ENCODE data around the gene NRP1. TPM values are rescaled to one million over a fixed set of nuclear protein-coding genes. Genes with fewer than 3 reads are reported as not detected.

NRP1 gene
- total and polyA plus RNA-seq, 2 donors = 36.9 to 172 TPM

DNA sequence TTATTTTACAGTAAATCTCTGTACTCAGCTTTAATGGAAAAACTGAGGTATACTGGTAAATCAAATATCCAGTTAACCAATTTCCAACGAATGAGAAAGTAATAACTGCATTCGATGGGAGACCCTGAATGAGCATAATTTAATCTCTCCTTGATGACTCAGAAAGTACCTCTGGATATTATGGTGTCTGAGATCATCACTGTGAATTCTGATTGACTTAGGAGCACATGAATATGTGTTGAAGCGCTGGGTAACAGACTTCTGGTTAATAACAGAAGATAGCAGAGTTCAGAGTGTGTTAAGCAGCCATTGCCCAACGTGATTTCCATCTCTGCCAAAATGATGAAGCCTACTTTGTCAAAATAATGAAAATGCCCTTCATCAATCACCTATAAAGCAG lies 116.6 kb downstream of the NRP1 start:
- Histone ChIP-seq H3K4me3 (ENCODE audit: low read depth, low read length) (no peak overlapping the region), H3K36me3 (ENCODE audit: insufficient read depth) (no peaks in the 10 kb centered on the region), H3K4me1 (ENCODE audit: insufficient read depth) (no peaks in the 10 kb centered on the region), H3K27ac (ENCODE audit: low read depth) (no peak overlapping the region)
- WGBS = 88% methylated on average over 4 of the region's 4 CpGs
- DNase-seq (ENCODE audit: extremely low spot score) = no peak

- DNase-seq (ENCODE audit: extremely low spot score) = no peak
- 71% methylated on average over 5 of the region's 5 CpGs for WGBS
- no peaks in the 10 kb centered on the region for H3K36me3 ChIP-seq (ENCODE audit: insufficient read depth)
- no peak overlapping the region for H3K27ac ChIP-seq (ENCODE audit: low read depth)
- H3K4me1 ChIP-seq (ENCODE audit: insufficient read depth) = no peaks in the 10 kb centered on the region
- H3K4me3 ChIP-seq (ENCODE audit: low read depth, low read length) = no peak overlapping the region
Observed at GRCh38 chr10:33216661-33217427, 117.6 kb downstream of the NRP1 start.

DNA sequence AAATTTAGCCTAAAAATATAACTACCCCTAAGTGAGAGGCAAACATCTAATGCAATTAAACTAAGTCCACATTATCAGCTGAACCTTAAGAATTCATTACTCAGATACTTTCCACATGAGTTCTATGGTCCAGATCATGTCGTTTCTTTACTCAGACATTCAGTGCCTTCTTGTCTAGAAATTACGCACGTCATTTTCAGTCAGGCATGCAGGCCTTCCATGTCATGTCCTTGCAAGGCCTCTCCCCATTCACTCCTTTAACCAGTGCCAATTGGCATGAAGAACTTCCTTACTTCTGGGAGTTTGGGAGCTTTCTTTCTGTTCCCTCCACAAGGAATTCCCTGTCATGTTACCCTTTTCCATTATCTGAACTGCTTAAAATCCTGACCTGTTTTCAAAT lies 118.8 kb downstream of the NRP1 start:
- Histone ChIP-seq H3K4me1 (ENCODE audit: insufficient read depth) (no peaks in the 10 kb centered on the region), H3K4me3 (ENCODE audit: low read depth, low read length) (no peak overlapping the region), H3K36me3 (ENCODE audit: insufficient read depth) (no peaks in the 10 kb centered on the region), H3K27ac (ENCODE audit: low read depth) (no peak overlapping the region)
- no peak for DNase-seq (ENCODE audit: extremely low spot score)
- WGBS = 71% methylated on average over 3 of the region's 3 CpGs

- no peak overlapping the region for H3K27ac ChIP-seq (ENCODE audit: low read depth)
- WGBS = 86% methylated on average over 2 of the region's 2 CpGs
- no peak for DNase-seq (ENCODE audit: extremely low spot score)
- no peaks in the 10 kb centered on the region for H3K36me3 ChIP-seq (ENCODE audit: insufficient read depth)
- no peaks in the 10 kb centered on the region for H3K4me1 ChIP-seq (ENCODE audit: insufficient read depth)
- H3K4me3 ChIP-seq (ENCODE audit: low read depth, low read length) = no peak overlapping the region
Observed at GRCh38 chr10:33215154-33215553, 119.3 kb downstream of the NRP1 start.

- Histone ChIP-seq H3K4me1 (ENCODE audit: insufficient read depth) (no peaks in the 10 kb centered on the region), H3K27ac (ENCODE audit: low read depth) (no peak overlapping the region), H3K36me3 (ENCODE audit: insufficient read depth) (no peaks in the 10 kb centered on the region), H3K4me3 (ENCODE audit: low read depth, low read length) (no peak overlapping the region)
- WGBS = 90% methylated on average over 4 of the region's 4 CpGs
- DNase-seq (ENCODE audit: extremely low spot score) = no peak
Observed at GRCh38 chr10:33214174-33214573, 120.3 kb downstream of the NRP1 start.

DNA sequence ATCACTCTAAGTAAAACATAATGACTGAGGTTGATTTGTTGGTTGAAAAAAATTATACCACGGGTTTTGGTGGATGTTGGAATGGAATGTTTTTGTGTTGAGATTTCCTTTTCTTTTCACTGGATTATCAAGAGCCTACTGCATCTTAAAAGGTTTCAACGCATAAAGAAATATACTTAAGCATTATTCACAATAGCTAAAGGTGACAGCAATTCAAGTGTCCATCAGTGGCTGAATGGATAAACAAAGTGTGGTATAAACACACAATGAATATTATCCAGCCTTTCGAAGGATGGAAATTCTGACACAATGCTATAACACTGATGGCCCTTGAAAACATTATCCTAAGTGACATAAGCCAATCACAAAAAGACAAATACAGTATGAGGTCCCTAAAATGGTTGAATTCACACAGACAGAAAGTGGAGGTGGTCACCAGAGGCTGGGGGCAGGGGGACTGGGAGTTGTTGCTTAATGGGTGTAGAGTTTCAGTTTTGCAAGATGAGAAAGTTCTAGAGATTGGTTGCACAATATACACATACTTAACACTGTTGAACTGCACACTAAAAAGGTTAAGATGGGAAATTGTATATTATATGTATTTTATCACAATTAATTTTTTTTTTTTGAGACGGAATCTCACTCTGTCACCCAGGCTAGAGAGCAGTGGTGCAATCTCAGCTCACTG lies 122.3 kb downstream of the NRP1 start:
- no peak overlapping the region for H3K27ac ChIP-seq (ENCODE audit: low read depth)
- DNase-seq (ENCODE audit: extremely low spot score) = no peak
- H3K36me3 ChIP-seq (ENCODE audit: insufficient read depth) = no peaks in the 10 kb centered on the region
- no peaks in the 10 kb centered on the region for H3K4me1 ChIP-seq (ENCODE audit: insufficient read depth)
- 86% methylated on average over 4 of the region's 4 CpGs for WGBS
- no peak overlapping the region for H3K4me3 ChIP-seq (ENCODE audit: low read depth, low read length)

- H3K4me3 ChIP-seq (ENCODE audit: low read depth, low read length) = no peak overlapping the region
- WGBS = 51% methylated on average over 10 of the region's 10 CpGs
- H3K4me1 ChIP-seq (ENCODE audit: insufficient read depth) = no peaks in the 10 kb centered on the region
- no peaks in the 10 kb centered on the region for H3K36me3 ChIP-seq (ENCODE audit: insufficient read depth)
- H3K27ac ChIP-seq (ENCODE audit: low read depth) = no peak overlapping the region
- no peak for DNase-seq (ENCODE audit: extremely low spot score)
Observed at GRCh38 chr10:33211106-33211878, 123.2 kb downstream of the NRP1 start.

DNA sequence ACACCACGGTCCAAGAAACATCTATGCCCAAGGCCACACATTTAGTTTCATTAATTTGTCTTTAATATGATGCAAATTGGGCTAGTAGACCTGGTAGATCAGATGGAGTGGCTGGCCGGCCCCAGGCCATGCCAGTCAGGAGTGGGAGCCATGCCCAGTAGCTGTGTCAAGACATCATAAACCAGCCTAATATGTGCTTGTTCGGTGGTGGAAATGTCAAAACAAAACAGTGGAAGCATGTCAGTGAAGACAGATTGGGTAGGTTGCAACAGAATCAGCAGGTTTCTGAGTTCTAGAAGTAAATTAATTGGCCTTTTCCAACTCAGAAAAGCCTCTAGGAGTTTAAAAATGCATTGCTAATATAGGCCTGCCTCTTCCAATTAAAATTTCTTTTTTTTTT lies 124.7 kb downstream of the NRP1 start:
- no peak overlapping the region for H3K27ac ChIP-seq (ENCODE audit: low read depth)
- no peak for DNase-seq (ENCODE audit: extremely low spot score)
- 90% methylated on average over 3 of the region's 3 CpGs for WGBS
- H3K4me3 ChIP-seq (ENCODE audit: low read depth, low read length) = no peak overlapping the region
- H3K4me1 ChIP-seq (ENCODE audit: insufficient read depth) = no peaks in the 10 kb centered on the region
- no peaks in the 10 kb centered on the region for H3K36me3 ChIP-seq (ENCODE audit: insufficient read depth)

DNA sequence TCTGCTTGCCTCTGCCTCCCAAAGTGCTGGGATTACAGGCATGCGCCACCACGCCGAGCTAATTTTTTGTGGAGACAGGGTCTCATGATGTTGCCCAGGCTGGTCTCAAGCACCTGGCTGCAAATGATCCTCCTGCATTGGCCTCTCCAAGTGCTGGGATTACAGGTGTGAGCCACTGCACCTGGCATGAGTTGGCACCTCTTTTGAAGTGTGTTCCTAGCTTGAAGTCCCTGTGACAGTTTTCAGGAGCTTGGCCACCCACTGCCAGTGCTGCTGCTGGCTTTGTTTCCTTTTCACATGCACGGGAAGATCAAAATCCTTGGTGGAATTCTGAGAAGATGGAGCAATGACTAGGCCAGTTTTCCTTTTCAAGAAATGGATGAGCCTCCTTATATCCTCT lies 126.3 kb downstream of the NRP1 start:
- Histone ChIP-seq H3K4me3 (ENCODE audit: low read depth, low read length) (no peak overlapping the region), H3K27ac (ENCODE audit: low read depth) (no peak overlapping the region), H3K4me1 (ENCODE audit: insufficient read depth) (no peaks in the 10 kb centered on the region), H3K36me3 (ENCODE audit: insufficient read depth) (no peaks in the 10 kb centered on the region)
- DNase-seq (ENCODE audit: extremely low spot score) = no peak
- 97% methylated on average over 4 of the region's 4 CpGs for WGBS

DNA sequence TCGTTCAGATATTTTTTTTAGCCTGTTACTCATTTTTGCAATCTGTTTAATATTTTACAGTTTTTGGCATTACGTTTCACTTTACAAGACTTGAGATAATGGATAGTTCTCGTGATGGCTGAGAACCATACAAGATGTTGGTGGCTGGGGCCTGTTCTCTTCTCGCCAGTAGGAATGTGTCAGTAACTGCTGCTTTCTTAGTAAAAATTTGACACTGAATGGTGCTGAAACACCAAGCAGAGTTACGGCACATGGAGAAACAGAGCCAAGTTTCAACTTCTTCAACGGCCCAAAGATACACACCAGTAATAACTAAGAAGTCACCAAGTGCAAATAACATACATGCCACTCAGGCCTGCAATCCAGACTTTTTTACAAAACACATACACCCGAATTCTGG lies 130.4 kb downstream of the NRP1 start:
- no peaks in the 10 kb centered on the region for H3K36me3 ChIP-seq (ENCODE audit: insufficient read depth)
- no peak overlapping the region for H3K27ac ChIP-seq (ENCODE audit: low read depth)
- WGBS = 74% methylated on average over 7 of the region's 7 CpGs
- DNase-seq (ENCODE audit: extremely low spot score) = no peak
- H3K4me3 ChIP-seq (ENCODE audit: low read depth, low read length) = no peak overlapping the region
- no peaks in the 10 kb centered on the region for H3K4me1 ChIP-seq (ENCODE audit: insufficient read depth)

DNA sequence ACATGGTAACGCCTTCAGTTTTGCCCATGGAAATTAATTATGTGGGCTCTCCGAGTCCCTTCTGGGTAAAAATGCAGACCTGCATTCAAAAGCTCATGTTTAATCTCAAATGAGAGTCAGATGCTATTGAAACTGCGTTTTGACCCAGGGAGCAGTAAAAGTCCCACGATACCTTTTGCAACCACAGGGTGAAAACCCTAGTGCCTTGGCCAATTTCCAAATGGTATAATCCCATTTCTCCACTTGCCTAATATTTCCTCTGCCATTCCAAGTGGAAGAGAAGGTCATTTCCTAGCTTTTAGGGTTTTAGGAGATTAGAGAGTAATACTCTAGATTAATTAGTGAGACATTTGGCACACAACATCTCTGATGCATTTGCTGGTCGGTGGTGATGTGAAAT lies 132.5 kb downstream of the NRP1 start:
- Histone ChIP-seq H3K36me3 (ENCODE audit: insufficient read depth) (no peaks in the 10 kb centered on the region), H3K4me3 (ENCODE audit: low read depth, low read length) (no peak overlapping the region), H3K27ac (ENCODE audit: low read depth) (no peak overlapping the region), H3K4me1 (ENCODE audit: insufficient read depth) (no peaks in the 10 kb centered on the region)
- DNase-seq (ENCODE audit: extremely low spot score) = no peak
- WGBS = 76% methylated on average over 5 of the region's 5 CpGs

- Histone ChIP-seq H3K4me3 (ENCODE audit: low read depth, low read length) (no peak overlapping the region), H3K27ac (ENCODE audit: low read depth) (no peak overlapping the region), H3K36me3 (ENCODE audit: insufficient read depth) (no peaks in the 10 kb centered on the region), H3K4me1 (ENCODE audit: insufficient read depth) (no peaks in the 10 kb centered on the region)
- no peak for DNase-seq (ENCODE audit: extremely low spot score)
- WGBS = 86% methylated on average over 4 of the region's 4 CpGs
Observed at GRCh38 chr10:33201056-33201780, 133.2 kb downstream of the NRP1 start.

DNA sequence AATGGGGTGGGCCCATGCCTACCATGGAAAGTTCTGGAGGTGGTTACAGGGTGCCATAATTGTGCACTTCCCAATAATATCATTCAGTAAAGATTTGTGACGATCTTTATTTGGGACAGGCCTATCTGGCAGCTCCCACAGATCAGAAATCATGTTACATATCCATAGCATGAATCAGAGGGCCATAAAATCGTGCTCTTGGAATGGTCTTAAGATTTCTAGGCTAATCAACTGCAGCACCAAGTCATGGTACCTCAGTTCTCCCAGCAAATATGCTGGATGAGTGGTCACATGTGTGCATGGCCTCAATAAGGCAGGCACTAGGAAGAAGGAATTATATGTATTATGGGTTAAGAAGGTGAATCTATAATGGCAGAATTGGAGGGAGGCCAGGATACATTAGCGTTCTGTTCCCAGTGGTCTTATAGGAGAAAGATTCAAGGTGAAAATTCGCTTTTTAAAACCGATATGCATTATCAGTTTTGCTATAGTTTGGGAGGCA lies 134.7 kb downstream of the NRP1 start:
- 83% methylated on average over 5 of the region's 5 CpGs for WGBS
- Histone ChIP-seq H3K27ac (ENCODE audit: low read depth) (no peak overlapping the region), H3K36me3 (ENCODE audit: insufficient read depth) (no peaks in the 10 kb centered on the region), H3K4me3 (ENCODE audit: low read depth, low read length) (no peak overlapping the region), H3K4me1 (ENCODE audit: insufficient read depth) (no peaks in the 10 kb centered on the region)
- DNase-seq (ENCODE audit: extremely low spot score) = no peak
